Measurements from ENCODE around the gene PRKAG1. TPM values are rescaled to one million over a fixed set of nuclear protein-coding genes. Genes with fewer than 3 reads are reported as not detected.

Gene PRKAG1
- total and polyA plus RNA-seq, 12 donors, result 60.1 to 141 (median 82.3) TPM

GRCh38 chr12:49021292-49021915 is 2.8 kb upstream of the PRKAG1 start:
- Histone ChIP-seq H3K9me3 (replicated peaks in 1 of 3) (no peaks in the 10 kb centered on the region), H3K4me1 (replicated peaks in 1 of 2) (peaks cover 22 to 23% of the 10 kb centered on the region in 2 donors), H3K27ac (no peak overlapping the region), H3K36me3 (replicated peaks in 1 of 2) (peaks cover 0 to 55% of the 10 kb centered on the region in 2 donors), H3K4me3 (no peak overlapping the region), H3K27me3 (no peaks in the 10 kb centered on the region)
- intact Hi-C loops (cut with DNase I), result loop anchor here in 1 of 2 donors (5.0 kb wide), 1 partner anchor 36 kb away; no protein-coding TSS in a partner anchor
- TF ChIP-seq CTCF (IDR thresholded peaks at IDR 0.05), result no peak
- TF ChIP-seq POLR2A (IDR thresholded peaks at IDR 0.05), result no peak
- WGBS, 4 donors, result 74 to 85% (median 80%) methylated on average over 8 to 11 of the region's 11 CpGs
- peak in 3 of 7 donors; percentile 19 to 35 (median 21) for DNase-seq

GRCh38 chr12:49020441-49020840 is 1.9 kb upstream of the PRKAG1 start:
- WGBS, 4 donors, result 82 to 89% (median 86%) methylated on average over 4 to 6 of the region's 6 CpGs
- peak in 4 of 7 donors; percentile 18 to 32 (median 22) for DNase-seq

GRCh38 chr12:49019443-49020324 is 1.1 kb upstream of the PRKAG1 start:
- Histone ChIP-seq H3K4me3 (peak overlapping the region in 1 of 4 donors; percentile 66), H3K4me1 (replicated peaks in 1 of 2) (peaks cover 22 to 28% of the 10 kb centered on the region in 2 donors), H3K36me3 (replicated peaks in 1 of 2) (peaks cover 0 to 38% of the 10 kb centered on the region in 2 donors), H3K27ac (peak overlapping the region; percentile 96 to 99 (median 97)), H3K9me3 (replicated peaks in 1 of 3) (no peaks in the 10 kb centered on the region), H3K27me3 (no peaks in the 10 kb centered on the region)
- intact Hi-C loops (cut with DNase I), result loop anchor here in 1 of 2 donors (5.0 kb wide), 1 partner anchor 38 kb away; no protein-coding TSS in a partner anchor
- DNase-seq, result peak; percentile 36 to 74 (median 59)
- TF ChIP-seq CTCF (IDR thresholded peaks at IDR 0.05) (peak in 1 of 6 experiments; percentile 19), POLR2A (IDR thresholded peaks at IDR 0.05) (peak in 1 of 2 donors; percentile 23)
- WGBS, 4 donors, result 36 to 49% (median 38%) methylated on average over 10 of the region's 10 CpGs

More at GRCh38 chr12:49020441-49020840, 1.9 kb upstream of the PRKAG1 start:
- H3K4me3 ChIP-seq, result no peak overlapping the region
- H3K36me3 ChIP-seq (replicated peaks in 1 of 2), result peaks cover 0 to 46% of the 10 kb centered on the region in 2 donors
- no peak for TF ChIP-seq CTCF (IDR thresholded peaks at IDR 0.05)
- no peak for TF ChIP-seq POLR2A (IDR thresholded peaks at IDR 0.05)
- H3K27ac ChIP-seq, result peak overlapping the region in 1 of 5 donors; percentile 99
- H3K9me3 ChIP-seq (replicated peaks in 1 of 3), result no peaks in the 10 kb centered on the region
- intact Hi-C loops (cut with DNase I), result loop anchor here in 1 of 2 donors (5.0 kb wide), 1 partner anchor 37 kb away; no protein-coding TSS in a partner anchor
- H3K4me1 ChIP-seq (replicated peaks in 1 of 2), result peaks cover 22 to 28% of the 10 kb centered on the region in 2 donors
- H3K27me3 ChIP-seq, result no peaks in the 10 kb centered on the region

GRCh38 chr12:49019120-49019430 is 499 bp upstream of the PRKAG1 start:
- WGBS, 4 donors, result 2 to 4% (median 3%) methylated on average over 8 of the region's 8 CpGs
- Histone ChIP-seq H3K4me1 (replicated peaks in 1 of 2) (peaks cover 22 to 28% of the 10 kb centered on the region in 2 donors), H3K9me3 (replicated peaks in 1 of 3) (no peaks in the 10 kb centered on the region), H3K27me3 (no peaks in the 10 kb centered on the region), H3K36me3 (replicated peaks in 1 of 2) (peaks cover 0 to 32% of the 10 kb centered on the region in 2 donors), H3K4me3 (peak overlapping the region in 3 of 4 donors; percentile 63 to 85 (median 66)), H3K27ac (peak overlapping the region; percentile 96 to 99 (median 97))
- TF ChIP-seq CTCF (IDR thresholded peaks at IDR 0.05) (no peak), POLR2A (IDR thresholded peaks at IDR 0.05) (no peak)
- intact Hi-C loops (cut with DNase I), result no loop called here
- no peak for DNase-seq

Measured in adrenal gland (tissue), 12 donors.